SK-N-SH (cell line): Measurements from ENCODE around the gene SLC2A1. TPM values are rescaled to one million over a fixed set of nuclear protein-coding genes. Genes with fewer than 3 reads are reported as not detected.

Experiments used
- CTCF ChIA-PET: fragments of 300-600, 350-600 bp; formaldehyde crosslinking; extraction: SDS; loops from one replicate; lab custom pipeline; 2021; lab: Yijun Ruan, JAX
- POLR2A ChIA-PET: fragments of 350-600 bp; sonication (Branson Sonifier 250); formaldehyde crosslinking; extraction: SDS; loops from one replicate; lab custom pipeline; 2020; ENCODE audit warnings: antibody characterized with exemption, inconsistent platforms; lab: Yijun Ruan, JAX
- DNase-seq: peaks from one replicate; pipeline ENCODE4 v3.0.0; 2012
- H2AFZ ChIP-seq: fragments of 200-600 bp; sonication (generic); 2 replicates; pipeline ENCODE4 v1.8.1; 2016; ENCODE audit warnings: antibody characterized with exemption, mild to moderate bottlenecking, low read depth
- H3F3A ChIP-seq: fragments of 200-600 bp; sonication (generic); replicated peaks from 2 replicates; pipeline ENCODE3; 2016; ENCODE audit warnings: antibody characterized with exemption, mild to moderate bottlenecking; ENCODE audit not compliant: insufficient read depth
- H3K27ac ChIP-seq, 2 experiments: fragments of 200-500 bp in 1 of 2; fragments of 200-600 bp in 1 of 2; sonication (Bioruptor generic) in 1 of 2; sonication (generic), shearing (Covaris generic) in 1 of 2; 2 replicates each; pipeline versions ENCODE4 v1.5.1 to v1.6.1; 2014 to 2016; ENCODE audit warnings: low read depth in 2 of 2, inconsistent platforms in 1 of 2, low read length in 1 of 2, mild to moderate bottlenecking in 1 of 2, mixed read lengths in 1 of 2
- H3K27me3 ChIP-seq: fragments of 200-600 bp; sonication (generic), shearing (Covaris generic); 2 replicates; pipeline ENCODE4 v1.6.1; 2016; ENCODE audit warnings: mixed run types; ENCODE audit not compliant: insufficient read depth
- H3K36me3 ChIP-seq, 2 experiments: fragments of 200-500 bp in 1 of 2; fragments of 200-600 bp in 1 of 2; sonication (Bioruptor generic) in 1 of 2; sonication (generic) in 1 of 2; replicated peaks in 1 of 2; 2 replicates each; pipeline versions ENCODE3 to v1.5.1; 2014 to 2016; ENCODE audit warnings: low read length in 1 of 2, mild to moderate bottlenecking in 1 of 2; ENCODE audit not compliant: insufficient read depth in 2 of 2, control insufficient read depth in 1 of 2
- H3K4me1 ChIP-seq, 2 experiments: fragments of 200-500 bp in 1 of 2; fragments of 200-600 bp in 1 of 2; sonication (Bioruptor generic) in 1 of 2; sonication (generic), shearing (Covaris generic) in 1 of 2; 2 replicates each; pipeline versions ENCODE4 v1.5.1 to v1.6.1; 2014 to 2016; ENCODE audit warnings: low read depth in 1 of 2, low read length in 1 of 2, mixed run types in 1 of 2; ENCODE audit not compliant: insufficient read depth in 2 of 2, control insufficient read depth in 1 of 2
- H3K4me2 ChIP-seq: fragments of 200-600 bp; sonication (generic), shearing (Covaris generic); 2 replicates; pipeline ENCODE4 v1.6.1; 2017; ENCODE audit warnings: mixed run types
- H3K4me3 ChIP-seq, 2 experiments: fragments of 200-500 bp in 1 of 2; fragments of 200-600 bp in 1 of 2; sonication (Bioruptor generic) in 1 of 2; sonication (generic), shearing (Covaris generic) in 1 of 2; 2 replicates each; pipeline versions ENCODE4 v1.5.1 to v1.8.1; 2014 to 2016; ENCODE audit warnings: low read depth in 2 of 2, inconsistent platforms in 1 of 2, low read length in 1 of 2, mild to moderate bottlenecking in 1 of 2, mixed read lengths in 1 of 2, moderate library complexity in 1 of 2
- H3K79me2 ChIP-seq: fragments of 200-600 bp; sonication (generic); 2 replicates; pipeline ENCODE4 v1.8.1; 2017; ENCODE audit warnings: mild to moderate bottlenecking; ENCODE audit not compliant: insufficient read depth
- H3K9ac ChIP-seq: fragments of 200-600 bp; sonication (generic); 2 replicates; pipeline ENCODE4 v1.6.1; 2017; ENCODE audit warnings: mixed run types
- H3K9me2 ChIP-seq: fragments of 200-600 bp; sonication (generic); 2 replicates; pipeline ENCODE4 v1.6.1; 2017; ENCODE audit warnings: mixed run types
- H3K9me3 ChIP-seq: fragments of 200-600 bp; sonication (generic); 2 replicates; pipeline ENCODE4 v1.6.1; 2017; ENCODE audit warnings: mixed run types, mild to moderate bottlenecking, moderate library complexity
- H4K20me1 ChIP-seq: fragments of 200-600 bp; sonication (generic); 2 replicates; pipeline ENCODE4 v1.6.1; 2017; ENCODE audit warnings: mild to moderate bottlenecking, mixed run types; ENCODE audit not compliant: insufficient read depth
- CHD2 ChIP-seq: fragments of 150-350 bp; IDR thresholded peaks from 2 replicates; pipeline ENCODE4 v1.6.1; 2018; ENCODE audit warnings: low read length; ENCODE audit not compliant: partially characterized antibody
- EP300 ChIP-seq, 2 experiments: IDR thresholded peaks; 2 replicates each; pipeline versions ENCODE4 v1.4.0 to v1.6.1; 2012; ENCODE audit warnings: borderline replicate concordance in 1 of 2, low read depth in 1 of 2, low read length in 1 of 2
- FOSL2 ChIP-seq: IDR thresholded peaks from 2 replicates; pipeline ENCODE4 v1.4.0; 2012; ENCODE audit warnings: low read depth, mild to moderate bottlenecking, moderate library complexity, borderline replicate concordance
- FOXJ3 ChIP-seq: sonication (generic); formaldehyde crosslinking; IDR thresholded peaks from 2 replicates; pipeline ENCODE4 v1.5.1; 2020; ENCODE audit warnings: mild to moderate bottlenecking, missing genetic modification reagents
- GATA2 ChIP-seq: sonication (generic); formaldehyde crosslinking; IDR thresholded peaks from 2 replicates; pipeline ENCODE4 v1.5.0; 2020; ENCODE audit warnings: mild to moderate bottlenecking, missing genetic modification reagents
- JUND ChIP-seq: IDR thresholded peaks from 2 replicates; pipeline ENCODE4 v1.4.0; 2012
- NRF1 ChIP-seq: IDR thresholded peaks from 2 replicates; pipeline ENCODE4 v1.6.1; 2012; ENCODE audit warnings: low read depth, mild to moderate bottlenecking, low read length
- POLR2AphosphoS5 ChIP-seq: IDR thresholded peaks from 2 replicates; pipeline ENCODE4 v1.6.1; 2012; ENCODE audit warnings: low read depth, low read length
- RFX5 ChIP-seq: IDR thresholded peaks from 2 replicates; pipeline ENCODE4 v1.6.1; 2012; ENCODE audit warnings: mild to moderate bottlenecking, improper control_type of control experiment, low read length
- SIN3A ChIP-seq: IDR thresholded peaks from 2 replicates; pipeline ENCODE4 v1.6.1; 2012; ENCODE audit warnings: low read depth, mild to moderate bottlenecking, low read length, moderate library complexity, borderline replicate concordance
- SMC3 ChIP-seq: IDR thresholded peaks from 2 replicates; pipeline ENCODE4 v1.6.1; 2012; ENCODE audit warnings: low read depth, low read length, improper control_type of control experiment
- TAF1 ChIP-seq: IDR thresholded peaks from 2 replicates; pipeline ENCODE4 v1.6.1; 2012; ENCODE audit warnings: low read depth, mild to moderate bottlenecking, low read length, moderate library complexity, borderline replicate concordance
- YY1 ChIP-seq: IDR thresholded peaks from 2 replicates; pipeline ENCODE4 v1.4.0; 2012; ENCODE audit warnings: low read depth, mild to moderate bottlenecking
- WGBS: methylation state at CpG from one replicate; pipeline ENCODE4 v1.1.6; 2017; ENCODE audit warnings: low lambda C conversion rate; 5-methylcytosine and 5-hydroxymethylcytosine counted together
- polyA plus RNA-seq, 3 experiments: library from polyadenylated mRNA; depleted of rRNA; stranded (reverse); fragments of >200 nt; gene quantifications; 2 replicates each; pipeline ENCODE4 v1.2.3, GENCODE V29; 2012
- TF ChIP-seq, protein P1 (sequence below): IDR thresholded peaks from 2 replicates; pipeline ENCODE4; 2012
- TF ChIP-seq, protein P2 (sequence below): fragments of 200-600 bp; sonication (generic); IDR thresholded peaks from 2 replicates; pipeline ENCODE4 v1.6.1; 2017; ENCODE audit warnings: antibody characterized with exemption, mild to moderate bottlenecking, moderate library complexity

Gene SLC2A1
- polyA plus RNA-seq, 1 of the 3 experiments (the other 2 are of a cell fraction), result 63.8 TPM

GRCh38 chr1:43001434-43001833 lies 42.8 kb upstream of the SLC2A1 start:
- Histone ChIP-seq H3K27ac (no peak overlapping the region), H3K27me3 (no peaks in the 10 kb centered on the region), H3K9me2 (no peaks in the 10 kb centered on the region), H3K4me2 (no peak overlapping the region), H3K9ac (no peak overlapping the region), H3K79me2 (no peaks in the 10 kb centered on the region), H3K9me3 (no peaks in the 10 kb centered on the region), H3F3A (no peaks in the 10 kb centered on the region), H3K36me3 (no peaks in the 10 kb centered on the region), H2AFZ (no peak overlapping the region), H4K20me1 (no peaks in the 10 kb centered on the region), H3K4me1 (peaks cover 0 to 15% of the 10 kb centered on the region in 2 experiments; a peak in 1 of 4 replicates), H3K4me3 (no peak overlapping the region)
- ChIA-PET CTCF (interaction anchor here (0.8 to 1.8 kb wide), 2 partner anchors 61 to 72 kb away, joined by 3 to 5 read pairs; no protein-coding TSS in a partner anchor), POLR2A (no interaction called here)
- TF ChIP-seq RFX5 (no peak), FOXJ3 (no peak), GATA2 (CRISPR knock-in tag) (no peak), JUND (no peak), SIN3A (no peak), POLR2AphosphoS5 (no peak)
- TF ChIP-seq, protein P1, sequence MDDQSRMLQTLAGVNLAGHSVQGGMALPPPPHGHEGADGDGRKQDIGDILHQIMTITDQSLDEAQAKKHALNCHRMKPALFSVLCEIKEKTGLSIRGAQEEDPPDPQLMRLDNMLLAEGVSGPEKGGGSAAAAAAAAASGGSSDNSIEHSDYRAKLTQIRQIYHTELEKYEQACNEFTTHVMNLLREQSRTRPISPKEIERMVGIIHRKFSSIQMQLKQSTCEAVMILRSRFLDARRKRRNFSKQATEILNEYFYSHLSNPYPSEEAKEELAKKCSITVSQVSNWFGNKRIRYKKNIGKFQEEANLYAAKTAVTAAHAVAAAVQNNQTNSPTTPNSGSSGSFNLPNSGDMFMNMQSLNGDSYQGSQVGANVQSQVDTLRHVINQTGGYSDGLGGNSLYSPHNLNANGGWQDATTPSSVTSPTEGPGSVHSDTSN, result no peak
- DNase-seq, result no peak

DNA sequence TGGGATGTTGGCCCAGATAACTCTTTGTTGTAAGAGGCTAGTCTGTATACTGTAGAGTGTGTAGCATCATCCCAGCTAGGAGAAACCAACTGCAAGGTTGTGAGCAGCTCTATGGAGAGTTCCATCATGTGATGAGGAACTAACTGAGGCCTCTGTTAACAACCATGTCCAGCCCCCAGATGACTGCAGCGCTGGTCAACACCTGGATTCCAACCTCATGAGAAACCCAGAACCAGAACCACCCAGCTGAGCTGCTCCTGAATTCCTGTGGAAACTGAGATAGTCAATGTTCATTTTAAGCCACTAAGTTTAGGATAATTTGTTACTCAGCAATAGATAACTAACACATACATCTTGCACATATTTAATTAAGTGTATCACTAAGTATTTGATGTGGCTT lies 41.6 kb upstream of the SLC2A1 start:
- H3K79me2 ChIP-seq, result no peaks in the 10 kb centered on the region
- TF ChIP-seq TAF1 (no peak), NRF1 (no peak), SMC3 (no peak), YY1 (no peak), EP300 (IDR thresholded peaks at IDR 0.05; ENCODE audit: borderline replicate concordance in 1 of 2, low read depth in 1 of 2, low read length in 1 of 2) (no peak), FOSL2 (no peak), CHD2 (no peak), GATA2 (CRISPR knock-in tag) (no peak)
- TF ChIP-seq, protein P2, sequence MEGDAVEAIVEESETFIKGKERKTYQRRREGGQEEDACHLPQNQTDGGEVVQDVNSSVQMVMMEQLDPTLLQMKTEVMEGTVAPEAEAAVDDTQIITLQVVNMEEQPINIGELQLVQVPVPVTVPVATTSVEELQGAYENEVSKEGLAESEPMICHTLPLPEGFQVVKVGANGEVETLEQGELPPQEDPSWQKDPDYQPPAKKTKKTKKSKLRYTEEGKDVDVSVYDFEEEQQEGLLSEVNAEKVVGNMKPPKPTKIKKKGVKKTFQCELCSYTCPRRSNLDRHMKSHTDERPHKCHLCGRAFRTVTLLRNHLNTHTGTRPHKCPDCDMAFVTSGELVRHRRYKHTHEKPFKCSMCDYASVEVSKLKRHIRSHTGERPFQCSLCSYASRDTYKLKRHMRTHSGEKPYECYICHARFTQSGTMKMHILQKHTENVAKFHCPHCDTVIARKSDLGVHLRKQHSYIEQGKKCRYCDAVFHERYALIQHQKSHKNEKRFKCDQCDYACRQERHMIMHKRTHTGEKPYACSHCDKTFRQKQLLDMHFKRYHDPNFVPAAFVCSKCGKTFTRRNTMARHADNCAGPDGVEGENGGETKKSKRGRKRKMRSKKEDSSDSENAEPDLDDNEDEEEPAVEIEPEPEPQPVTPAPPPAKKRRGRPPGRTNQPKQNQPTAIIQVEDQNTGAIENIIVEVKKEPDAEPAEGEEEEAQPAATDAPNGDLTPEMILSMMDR, result no peak
- no peak overlapping the region for H3K9ac ChIP-seq
- H3F3A ChIP-seq, result no peaks in the 10 kb centered on the region
- WGBS, result 90% methylated on average over 1 of the region's 1 CpG
- H3K9me2 ChIP-seq, result no peaks in the 10 kb centered on the region
- H3K4me3 ChIP-seq, result no peak overlapping the region
- POLR2A ChIA-PET, result no interaction called here
- no peak for DNase-seq
- H3K27ac ChIP-seq, result no peak overlapping the region
- H3K27me3 ChIP-seq, result no peaks in the 10 kb centered on the region
- no peak overlapping the region for H3K4me2 ChIP-seq
- H3K4me1 ChIP-seq, result peaks cover 0 to 4% of the 10 kb centered on the region in 2 experiments; a peak in 1 of 4 replicates
- no peaks in the 10 kb centered on the region for H3K36me3 ChIP-seq
- H2AFZ ChIP-seq, result no peak overlapping the region
- CTCF ChIA-PET, result interaction anchor here (1.8 kb wide), 1 partner anchor 73 kb away, joined by 5 read pairs; no protein-coding TSS in a partner anchor
- no peaks in the 10 kb centered on the region for H4K20me1 ChIP-seq
- no peaks in the 10 kb centered on the region for H3K9me3 ChIP-seq
